Osteoblast (primary cell): ENCODE measurements around the gene FGF12. TPM values are rescaled to one million over a fixed set of nuclear protein-coding genes. Genes with fewer than 3 reads are reported as not detected.

Source experiments
- DNase-seq: peaks from one replicate; pipeline ENCODE4 v3.0.0; 2011; ENCODE audit warnings: low spot score, mixed read lengths; ENCODE audit not compliant: insufficient read length; ENCODE audit errors: missing footprints
- H2AFZ ChIP-seq: 2 replicates; pipeline ENCODE4 v1.6.0; 2011; ENCODE audit warnings: mild to moderate bottlenecking, low read length
- H3K27ac ChIP-seq: 2 replicates; pipeline ENCODE4 v1.5.1; 2011; ENCODE audit warnings: mild to moderate bottlenecking, low read depth, low read length, moderate library complexity
- H3K27me3 ChIP-seq: 2 replicates; pipeline ENCODE4 v1.6.0; 2012; ENCODE audit warnings: mild to moderate bottlenecking, control low read depth, inconsistent platforms, low read length, moderate library complexity; ENCODE audit not compliant: insufficient read depth
- H3K36me3 ChIP-seq: 2 replicates; pipeline ENCODE4 v1.5.1; 2011; ENCODE audit warnings: mild to moderate bottlenecking, low read length, control low read depth, moderate library complexity; ENCODE audit not compliant: insufficient read depth
- H3K4me1 ChIP-seq: 2 replicates; pipeline ENCODE4 v1.5.1; 2011; ENCODE audit warnings: mild to moderate bottlenecking, low read length, control low read depth, moderate library complexity; ENCODE audit not compliant: insufficient read depth
- H3K4me2 ChIP-seq: 2 replicates; pipeline ENCODE4 v1.6.0; 2011; ENCODE audit warnings: mild to moderate bottlenecking, low read length; ENCODE audit not compliant: insufficient read depth
- H3K4me3 ChIP-seq: fragments of 200-600 bp; sonication (generic); 3 replicates; pipeline ENCODE4 v1.5.1; 2012; ENCODE audit warnings: mild to moderate bottlenecking, low read length, inconsistent platforms; ENCODE audit not compliant: insufficient read depth
- H3K79me2 ChIP-seq: 2 replicates; pipeline ENCODE4 v1.6.0; 2012; ENCODE audit warnings: mild to moderate bottlenecking, low read length, control low read depth, inconsistent platforms; ENCODE audit not compliant: insufficient read depth
- H3K9me3 ChIP-seq: 2 replicates; pipeline ENCODE4 v1.5.1; 2011; ENCODE audit warnings: low read depth, low read length, control low read depth
- H4K20me1 ChIP-seq: 2 replicates; pipeline ENCODE4 v1.6.0; 2012; ENCODE audit warnings: mild to moderate bottlenecking, low read length, control low read depth; ENCODE audit not compliant: insufficient read depth
- total RNA-seq: library from RNA; depleted of rRNA; stranded (reverse); fragments of >200 nt; gene quantifications from 2 replicates; pipeline ENCODE4 v1.2.3, GENCODE V29; 2012
- TF ChIP-seq, protein P1 (sequence below): IDR thresholded peaks from 2 replicates; pipeline ENCODE4 v1.5.1; 2011; ENCODE audit warnings: mild to moderate bottlenecking, low read depth, low read length, moderate library complexity; ENCODE audit errors: extremely low read depth

FGF12 gene
- total RNA-seq, 1 donor, result not detected

DNA sequence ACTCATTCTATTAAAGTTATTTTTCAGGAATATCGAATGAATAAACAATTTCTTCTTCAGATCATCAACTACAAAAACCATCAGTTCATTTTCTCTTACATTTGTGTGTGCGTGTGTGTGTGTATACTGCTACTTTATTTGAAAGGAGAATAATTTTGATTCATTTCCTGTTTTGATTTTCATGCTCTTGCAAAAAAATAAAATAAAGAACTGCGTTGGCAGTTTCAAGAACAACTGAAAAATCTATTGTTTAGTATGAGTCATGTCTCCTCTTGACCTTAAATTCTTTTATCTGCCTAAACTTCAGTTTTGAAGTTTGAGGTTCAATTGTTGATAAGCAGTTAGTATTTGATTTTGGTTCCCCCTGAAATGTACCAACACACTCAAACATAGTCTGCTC, 540.8 kb downstream of the FGF12 start:
- Histone ChIP-seq H3K4me2 (no peak overlapping the region), H3K9me3 (no peaks in the 10 kb centered on the region), H3K4me1 (no peaks in the 10 kb centered on the region), H3K4me3 (no peak overlapping the region), H3K79me2 (no peaks in the 10 kb centered on the region), H3K27me3 (no peaks in the 10 kb centered on the region), H4K20me1 (no peaks in the 10 kb centered on the region), H2AFZ (no peak overlapping the region), H3K36me3 (no peaks in the 10 kb centered on the region), H3K27ac (no peak overlapping the region)
- DNase-seq, result no peak
- TF ChIP-seq, protein P1, sequence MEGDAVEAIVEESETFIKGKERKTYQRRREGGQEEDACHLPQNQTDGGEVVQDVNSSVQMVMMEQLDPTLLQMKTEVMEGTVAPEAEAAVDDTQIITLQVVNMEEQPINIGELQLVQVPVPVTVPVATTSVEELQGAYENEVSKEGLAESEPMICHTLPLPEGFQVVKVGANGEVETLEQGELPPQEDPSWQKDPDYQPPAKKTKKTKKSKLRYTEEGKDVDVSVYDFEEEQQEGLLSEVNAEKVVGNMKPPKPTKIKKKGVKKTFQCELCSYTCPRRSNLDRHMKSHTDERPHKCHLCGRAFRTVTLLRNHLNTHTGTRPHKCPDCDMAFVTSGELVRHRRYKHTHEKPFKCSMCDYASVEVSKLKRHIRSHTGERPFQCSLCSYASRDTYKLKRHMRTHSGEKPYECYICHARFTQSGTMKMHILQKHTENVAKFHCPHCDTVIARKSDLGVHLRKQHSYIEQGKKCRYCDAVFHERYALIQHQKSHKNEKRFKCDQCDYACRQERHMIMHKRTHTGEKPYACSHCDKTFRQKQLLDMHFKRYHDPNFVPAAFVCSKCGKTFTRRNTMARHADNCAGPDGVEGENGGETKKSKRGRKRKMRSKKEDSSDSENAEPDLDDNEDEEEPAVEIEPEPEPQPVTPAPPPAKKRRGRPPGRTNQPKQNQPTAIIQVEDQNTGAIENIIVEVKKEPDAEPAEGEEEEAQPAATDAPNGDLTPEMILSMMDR, result no peak

DNA sequence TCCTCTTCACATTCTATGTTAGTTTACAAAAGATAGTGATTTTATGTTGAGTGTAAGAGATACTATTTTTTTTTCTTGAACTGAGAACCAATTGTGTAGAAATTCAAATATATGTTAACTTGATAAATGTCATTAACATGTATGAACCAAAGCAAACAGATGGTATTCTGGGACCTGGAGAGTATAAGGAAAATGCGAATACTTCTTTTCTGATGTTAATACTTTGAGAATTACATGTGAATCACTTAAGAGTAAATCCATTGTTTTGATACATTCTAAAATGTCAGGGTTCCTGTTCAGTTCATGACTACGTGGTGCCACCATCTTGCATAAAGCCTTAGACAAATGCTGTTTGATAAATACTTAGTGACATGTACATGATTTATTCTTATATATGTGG, 541.3 kb downstream of the FGF12 start:
- Histone ChIP-seq H4K20me1 (no peaks in the 10 kb centered on the region), H3K36me3 (no peaks in the 10 kb centered on the region), H3K4me1 (no peaks in the 10 kb centered on the region), H3K79me2 (no peaks in the 10 kb centered on the region), H2AFZ (no peak overlapping the region), H3K4me2 (no peak overlapping the region), H3K9me3 (no peaks in the 10 kb centered on the region), H3K27me3 (no peaks in the 10 kb centered on the region), H3K27ac (no peak overlapping the region), H3K4me3 (no peak overlapping the region)
- TF ChIP-seq, protein P1, result no peak
- DNase-seq, result no peak

DNA sequence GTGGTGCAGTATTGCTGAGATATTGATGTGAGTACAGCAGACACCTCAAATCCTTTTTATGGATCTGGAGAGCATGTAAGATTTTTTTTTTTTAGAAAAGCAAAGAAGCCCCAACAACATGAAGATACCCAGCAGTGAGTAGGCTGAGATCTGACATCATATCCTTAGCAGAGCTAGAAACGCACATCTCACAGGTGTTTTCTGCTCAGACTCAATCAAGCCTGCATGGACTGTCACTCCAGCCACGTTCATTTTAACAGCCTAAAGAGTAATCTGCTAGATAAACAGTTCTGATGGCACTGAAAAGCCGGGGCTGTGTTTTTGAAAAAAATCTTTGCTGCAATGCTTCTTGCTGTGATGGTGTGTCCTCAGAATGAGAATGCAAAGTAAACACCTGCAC, 544.2 kb downstream of the FGF12 start:
- H3K27me3 ChIP-seq, result no peaks in the 10 kb centered on the region

DNA sequence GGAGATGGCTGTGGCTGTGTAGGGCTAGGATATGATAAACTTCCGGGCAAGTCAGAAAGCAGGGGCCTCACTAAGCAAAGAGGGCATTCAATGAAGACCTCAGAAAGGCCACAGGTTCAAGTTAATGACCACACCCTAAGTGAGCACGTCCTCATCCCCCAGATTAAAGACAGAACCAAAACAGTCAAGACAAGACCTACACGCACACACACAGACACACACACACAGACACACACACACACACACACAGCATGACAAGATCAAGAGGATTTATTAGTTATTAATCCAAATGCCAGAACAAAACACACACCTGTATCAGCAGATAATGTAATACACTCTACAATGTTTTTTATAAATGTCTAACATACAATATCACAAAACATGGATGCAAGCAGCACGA, 546.2 kb downstream of the FGF12 start:
- Histone ChIP-seq H4K20me1 (no peaks in the 10 kb centered on the region), H3K27ac (no peak overlapping the region), H3K36me3 (no peaks in the 10 kb centered on the region), H3K79me2 (no peaks in the 10 kb centered on the region), H2AFZ (no peak overlapping the region), H3K4me3 (no peak overlapping the region), H3K4me2 (no peak overlapping the region), H3K4me1 (no peaks in the 10 kb centered on the region), H3K27me3 (no peaks in the 10 kb centered on the region), H3K9me3 (no peaks in the 10 kb centered on the region)
- DNase-seq, result no peak
- TF ChIP-seq, protein P1, result no peak

More for the DNA sequence above, 544.2 kb downstream of the FGF12 start:
- Histone ChIP-seq H4K20me1 (no peaks in the 10 kb centered on the region), H3K79me2 (no peaks in the 10 kb centered on the region), H3K4me1 (no peaks in the 10 kb centered on the region), H3K27ac (no peak overlapping the region), H3K36me3 (no peaks in the 10 kb centered on the region), H3K4me3 (no peak overlapping the region), H3K9me3 (no peaks in the 10 kb centered on the region), H2AFZ (no peak overlapping the region), H3K4me2 (no peak overlapping the region)
- TF ChIP-seq, protein P1, result no peak
- DNase-seq, result no peak
